ENCODE data around the gene TMX4. TPM values are rescaled to one million over a fixed set of nuclear protein-coding genes. Genes with fewer than 3 reads are reported as not detected.

The TMX4 gene
- total and polyA plus RNA-seq, 3 donors from 2014 or later: 236 to 290 (median 236) TPM

- intact Hi-C loops (cut with DNase I; ENCODE audit: low total_unique reads): no loop called here
- DNase-seq: no peak
- 62 to 77% methylated on average over 1 of the region's 1 CpG for WGBS, 2 donors
- H3K27ac ChIP-seq: no peak overlapping the region
- TF ChIP-seq POLR2A (IDR thresholded peaks at IDR 0.05) (no peak), CTCF (IDR thresholded peaks at IDR 0.05) (no peak)
- H3K36me3 ChIP-seq (ENCODE audit: low read depth, missing control alignments): no peaks in the 10 kb centered on the region
- H3K4me1 ChIP-seq: peaks cover 11% of the 10 kb centered on the region
- no peak overlapping the region for H3K4me3 ChIP-seq
- no peaks in the 10 kb centered on the region for H3K9me3 ChIP-seq
- no peaks in the 10 kb centered on the region for H3K27me3 ChIP-seq
Measured at GRCh38 chr20:8012724-8013123, 6.8 kb downstream of the TMX4 start.

DNA sequence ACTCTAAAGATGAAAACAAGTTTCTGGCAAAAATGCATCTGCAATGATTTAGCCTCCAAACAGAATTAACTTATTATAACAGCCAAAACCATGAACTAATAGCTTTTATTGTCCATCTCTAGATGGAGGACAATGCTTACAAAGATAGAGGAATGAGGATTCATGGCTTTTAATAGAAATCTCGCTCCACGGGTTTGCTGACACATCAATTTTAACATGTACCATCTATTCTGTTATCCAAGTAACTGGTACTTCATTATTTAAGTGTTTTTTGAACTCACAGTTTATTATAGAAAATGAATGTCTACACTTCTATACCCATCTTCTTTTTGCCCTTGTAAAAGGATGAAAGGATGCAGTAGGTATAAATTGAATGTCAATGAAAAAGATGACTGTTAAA lies 10.8 kb downstream of the TMX4 start:
- H3K27ac ChIP-seq: no peak overlapping the region
- WGBS, 2 donors: 88 to 90% methylated on average over 2 of the region's 2 CpGs
- intact Hi-C loops (cut with DNase I; ENCODE audit: low total_unique reads): no loop called here
- TF ChIP-seq CTCF (IDR thresholded peaks at IDR 0.05) (no peak), POLR2A (IDR thresholded peaks at IDR 0.05) (no peak)
- no peaks in the 10 kb centered on the region for H3K36me3 ChIP-seq (ENCODE audit: low read depth, missing control alignments)
- peaks cover 6% of the 10 kb centered on the region for H3K4me1 ChIP-seq
- no peaks in the 10 kb centered on the region for H3K9me3 ChIP-seq
- no peak overlapping the region for H3K4me3 ChIP-seq
- DNase-seq: no peak
- H3K27me3 ChIP-seq: no peaks in the 10 kb centered on the region

GRCh38 chr20:8007490-8007889 lies 12.1 kb downstream of the TMX4 start:
- Histone ChIP-seq H3K4me3 (no peak overlapping the region), H3K36me3 (ENCODE audit: low read depth, missing control alignments) (no peaks in the 10 kb centered on the region), H3K4me1 (no peaks in the 10 kb centered on the region), H3K27ac (peak overlapping the region in 1 of 2 donors; percentile 5), H3K9me3 (no peaks in the 10 kb centered on the region), H3K27me3 (no peaks in the 10 kb centered on the region)
- DNase-seq: no peak
- WGBS, 2 donors: 74 to 86% methylated on average over 1 of the region's 1 CpG
- TF ChIP-seq CTCF (IDR thresholded peaks at IDR 0.05) (no peak), POLR2A (IDR thresholded peaks at IDR 0.05) (no peak)
- intact Hi-C loops (cut with DNase I; ENCODE audit: low total_unique reads): no loop called here

DNA sequence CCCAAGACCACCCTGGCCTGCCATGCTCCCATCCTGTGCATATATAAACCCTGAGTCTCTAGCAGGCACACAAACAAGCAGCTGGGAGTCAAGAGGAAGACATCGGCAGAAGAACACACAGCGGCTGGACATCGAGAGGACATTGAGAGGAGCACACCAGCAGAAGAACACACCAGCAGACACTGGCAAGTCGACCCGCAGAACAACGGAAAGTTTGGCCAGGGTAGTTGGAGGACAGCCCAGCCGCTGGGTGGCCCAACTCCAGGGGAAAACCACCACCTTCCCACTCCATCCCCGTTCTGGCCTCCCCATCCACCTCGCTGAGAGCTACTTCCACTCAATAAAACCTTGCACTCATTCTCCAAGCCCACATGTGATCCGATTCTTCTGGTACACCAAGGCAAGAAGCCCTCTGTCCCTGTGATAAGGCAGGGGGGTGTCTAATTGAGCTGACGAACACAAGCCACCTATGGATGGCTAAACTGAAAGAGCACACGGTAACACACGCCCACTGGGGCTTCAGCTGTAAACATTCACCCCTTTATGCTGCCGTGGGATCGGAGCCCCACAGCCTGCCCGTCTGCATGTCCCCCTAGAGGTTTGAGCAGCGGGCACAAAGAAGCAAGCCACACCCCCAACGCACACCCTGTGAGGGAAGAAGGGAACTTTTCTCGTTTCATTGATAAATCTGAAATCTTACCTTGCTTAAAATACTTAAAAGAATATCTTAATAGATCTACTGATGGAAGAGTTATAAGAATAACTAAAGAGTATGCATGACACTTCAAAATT lies 13.8 kb downstream of the TMX4 start:
- peaks cover 12% of the 10 kb centered on the region for H3K4me1 ChIP-seq
- no peak for DNase-seq
- H3K9me3 ChIP-seq: no peaks in the 10 kb centered on the region
- no peak for TF ChIP-seq CTCF (IDR thresholded peaks at IDR 0.05)
- TF ChIP-seq POLR2A (IDR thresholded peaks at IDR 0.05): no peak
- no peaks in the 10 kb centered on the region for H3K27me3 ChIP-seq
- no peak overlapping the region for H3K4me3 ChIP-seq
- H3K27ac ChIP-seq: peak overlapping the region; percentile 25 to 55
- no peaks in the 10 kb centered on the region for H3K36me3 ChIP-seq (ENCODE audit: low read depth, missing control alignments)
- 73 to 90% methylated on average over 19 of the region's 19 CpGs for WGBS, 2 donors
- intact Hi-C loops (cut with DNase I; ENCODE audit: low total_unique reads): no loop called here

DNA sequence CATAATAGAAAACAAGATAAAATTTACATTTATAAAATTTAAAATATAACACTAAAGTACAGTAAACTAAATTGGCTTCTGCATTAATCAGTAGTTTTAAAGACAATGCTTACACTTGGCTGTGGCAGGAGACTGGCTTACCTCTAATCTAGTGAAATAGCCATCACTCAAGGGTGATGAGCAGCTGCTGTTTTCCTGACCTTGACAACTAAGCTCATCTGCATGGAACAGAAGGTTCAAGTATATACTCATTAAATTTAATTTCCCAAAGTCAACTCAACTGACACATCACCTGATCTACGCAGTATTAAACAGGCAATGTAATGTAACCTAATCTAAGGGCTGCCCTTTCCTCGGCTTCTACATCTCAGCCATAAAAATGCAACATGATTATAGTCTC lies 14.5 kb downstream of the TMX4 start:
- WGBS, 2 donors: 52 to 80% methylated on average over 2 of the region's 2 CpGs
- Histone ChIP-seq H3K4me1 (peaks cover 18% of the 10 kb centered on the region), H3K27me3 (no peaks in the 10 kb centered on the region), H3K4me3 (no peak overlapping the region), H3K9me3 (no peaks in the 10 kb centered on the region), H3K36me3 (ENCODE audit: low read depth, missing control alignments) (no peaks in the 10 kb centered on the region), H3K27ac (peak overlapping the region; percentile 25 to 55)
- TF ChIP-seq POLR2A (IDR thresholded peaks at IDR 0.05): no peak
- no peak for TF ChIP-seq CTCF (IDR thresholded peaks at IDR 0.05)
- intact Hi-C loops (cut with DNase I; ENCODE audit: low total_unique reads): no loop called here
- DNase-seq: no peak

Data from testis (tissue), 3 donors.